IMR-90 (cell line): ENCODE results near the gene ABCC3. TPM values are rescaled to one million over a fixed set of nuclear protein-coding genes. Genes with fewer than 3 reads are reported as not detected.

Experiments
- ATAC-seq: fragments of 200-7000 bp; cut with Tn5 transposase; 2 replicates; pipeline ENCODE4 v1.9.1; 2020; ENCODE audit warnings: low read depth, mild to moderate bottlenecking, moderate library complexity
- BruUV-seq: library from RNA; stranded (reverse); fragments of 400-500 nt; replicated peaks from 2 replicates; lab custom pipeline; 2021; lab: Mats Ljungman, UMichigan
- CTCF ChIA-PET: fragments of 300-600 bp; formaldehyde crosslinking; extraction: SDS; loops from one replicate; lab custom pipeline; 2021; ENCODE audit warnings: antibody characterized with exemption; lab: Yijun Ruan, JAX
- POLR2A ChIA-PET: fragments of 300-600 bp; sonication (Branson Sonifier 250); formaldehyde crosslinking; loops from one replicate; lab custom pipeline; 2022; ENCODE audit warnings: antibody characterized with exemption; ENCODE audit not compliant: unreplicated experiment; lab: Charles Lee
- DNase-seq: peaks from one replicate; pipeline ENCODE4 v3.0.0; 2013
- H2AFZ ChIP-seq: replicated peaks from 2 replicates; pipeline ENCODE3; 2013; ENCODE audit warnings: low read length, mild to moderate bottlenecking; ENCODE audit not compliant: poor library complexity
- H2AK5ac ChIP-seq: 2 replicates; pipeline ENCODE4 v1.6.1; 2013; ENCODE audit warnings: low read depth, low read length, inconsistent platforms
- H2AK9ac ChIP-seq: replicated peaks from 2 replicates; pipeline ENCODE3; 2013; ENCODE audit warnings: mild to moderate bottlenecking, low read depth, low read length, moderate library complexity; ENCODE audit not compliant: poor library complexity
- H2BK120ac ChIP-seq: 2 replicates; pipeline ENCODE4 v1.6.1; 2013; ENCODE audit warnings: low read depth, low read length, inconsistent platforms
- H2BK15ac ChIP-seq: 3 replicates; pipeline ENCODE4 v1.6.1; 2013; ENCODE audit warnings: low read depth, low read length, inconsistent platforms
- H2BK20ac ChIP-seq: 2 replicates; pipeline ENCODE4 v1.6.1; 2013; ENCODE audit warnings: low read depth, mild to moderate bottlenecking, inconsistent platforms, low read length, moderate library complexity
- H2BK5ac ChIP-seq: 2 replicates; pipeline ENCODE4 v1.6.1; 2013; ENCODE audit warnings: mild to moderate bottlenecking, low read depth, low read length, inconsistent platforms; ENCODE audit not compliant: poor library complexity, severe bottlenecking
- H3K14ac ChIP-seq: replicated peaks from 2 replicates; pipeline ENCODE4 v1.6.1; 2013; ENCODE audit warnings: low read depth, low read length, inconsistent platforms
- H3K18ac ChIP-seq: 2 replicates; pipeline ENCODE4 v1.6.1; 2013; ENCODE audit warnings: low read depth, low read length, control low read depth
- H3K23ac ChIP-seq: 2 replicates; pipeline ENCODE4 v1.6.1; 2013; ENCODE audit warnings: low read depth, low read length, inconsistent platforms
- H3K27ac ChIP-seq: 2 replicates; pipeline ENCODE4 v1.5.1; 2013; ENCODE audit warnings: mild to moderate bottlenecking, control low read depth, low read length; ENCODE audit not compliant: insufficient read depth
- H3K27me3 ChIP-seq: 2 replicates; pipeline ENCODE4 v1.6.1; 2013; ENCODE audit warnings: low read length; ENCODE audit not compliant: control insufficient read depth, insufficient read depth
- H3K36me3 ChIP-seq: 2 replicates; pipeline ENCODE4 v1.6.1; 2013; ENCODE audit warnings: low read length, mixed read lengths; ENCODE audit not compliant: control insufficient read depth, insufficient read depth
- H3K4ac ChIP-seq: 2 replicates; pipeline ENCODE4 v1.6.1; 2013; ENCODE audit warnings: low read depth, low read length, inconsistent platforms
- H3K4me1 ChIP-seq: 2 replicates; pipeline ENCODE4 v1.6.1; 2013; ENCODE audit warnings: low read length, mixed read lengths; ENCODE audit not compliant: control insufficient read depth, insufficient read depth
- H3K4me2 ChIP-seq: 2 replicates; pipeline ENCODE4 v1.6.1; 2013; ENCODE audit warnings: low read depth, mild to moderate bottlenecking, control low read depth, low read length, moderate library complexity
- H3K4me3 ChIP-seq: 2 replicates; pipeline ENCODE4 v1.5.1; 2013; ENCODE audit warnings: low read depth, mild to moderate bottlenecking, control low read depth, low read length, moderate library complexity; ENCODE audit not compliant: insufficient read depth
- H3K56ac ChIP-seq: 2 replicates; pipeline ENCODE4 v1.6.1; 2013; ENCODE audit warnings: low read length, inconsistent platforms; ENCODE audit not compliant: insufficient read depth; ENCODE audit errors: extremely low read depth
- H3K79me1 ChIP-seq, 2 experiments: 2 replicates each; pipeline ENCODE4 v1.6.1; 2013; ENCODE audit warnings: low read length in 2 of 2, inconsistent platforms in 1 of 2, low read depth in 1 of 2
- H3K9ac ChIP-seq: 2 replicates; pipeline ENCODE4 v1.6.1; 2013; ENCODE audit warnings: low read depth, low read length, control low read depth
- H3K9me1 ChIP-seq: 2 replicates; pipeline ENCODE4 v1.6.1; 2013; ENCODE audit warnings: low read length, inconsistent platforms; ENCODE audit not compliant: insufficient read depth
- H3K9me3 ChIP-seq: 2 replicates; pipeline ENCODE4 v1.6.1; 2013; ENCODE audit warnings: low read length; ENCODE audit not compliant: control insufficient read depth, insufficient read depth
- H4K20me1 ChIP-seq: 2 replicates; pipeline ENCODE4 v1.6.1; 2013; ENCODE audit warnings: low read length, inconsistent platforms; ENCODE audit not compliant: insufficient read depth
- H4K5ac ChIP-seq: 2 replicates; pipeline ENCODE4 v1.6.1; 2013; ENCODE audit warnings: mild to moderate bottlenecking, low read depth, low read length, control low read depth
- H4K8ac ChIP-seq, 2 experiments: 2 replicates each; pipeline ENCODE4 v1.6.1; 2013; ENCODE audit warnings: low read depth in 2 of 2, low read length in 2 of 2, control low read depth in 1 of 2, inconsistent platforms in 1 of 2
- H4K91ac ChIP-seq: 2 replicates; pipeline ENCODE4 v1.6.1; 2013; ENCODE audit warnings: low read depth, low read length, inconsistent platforms; ENCODE audit not compliant: insufficient read depth
- BHLHE40 ChIP-seq: fragments of 150-350 bp; IDR thresholded peaks from 2 replicates; pipeline ENCODE4 v1.6.1; 2016; ENCODE audit warnings: mild to moderate bottlenecking, low read depth, low read length
- CEBPB ChIP-seq: IDR thresholded peaks from 2 replicates; pipeline ENCODE4 v1.6.1; 2012; ENCODE audit warnings: low read depth, low read length, improper control_type of control experiment
- CHD1 ChIP-seq: IDR thresholded peaks from 2 replicates; pipeline ENCODE4 v1.6.1; 2012; ENCODE audit warnings: low read depth, low read length, improper control_type of control experiment
- ELK1 ChIP-seq: fragments of 150-350 bp; IDR thresholded peaks from 2 replicates; pipeline ENCODE4 v1.6.1; 2016; ENCODE audit warnings: low read depth, mild to moderate bottlenecking, low read length, moderate library complexity, borderline replicate concordance
- FOS ChIP-seq: fragments of 150-350 bp; IDR thresholded peaks from 2 replicates; pipeline ENCODE4 v1.6.1; 2016; ENCODE audit warnings: low read depth, low read length
- MAFK ChIP-seq: IDR thresholded peaks from 2 replicates; pipeline ENCODE4 v1.6.1; 2012; ENCODE audit warnings: low read depth, low read length, improper control_type of control experiment
- MAZ ChIP-seq: IDR thresholded peaks from 2 replicates; pipeline ENCODE4 v1.6.1; 2012; ENCODE audit warnings: low read depth, mild to moderate bottlenecking, low read length, improper control_type of control experiment, moderate library complexity, borderline replicate concordance
- MXI1 ChIP-seq: IDR thresholded peaks from 2 replicates; pipeline ENCODE4 v1.6.1; 2012; ENCODE audit warnings: low read depth, mild to moderate bottlenecking, low read length, moderate library complexity, borderline replicate concordance
- NFE2L2 ChIP-seq: fragments of 150-350 bp; IDR thresholded peaks from 2 replicates; pipeline ENCODE4 v1.6.1; 2016; ENCODE audit warnings: low read depth, mild to moderate bottlenecking, low read length
- POLR2A ChIP-seq: IDR thresholded peaks from 2 replicates; pipeline ENCODE4 v1.6.1; 2012; ENCODE audit warnings: mild to moderate bottlenecking, low read depth, low read length
- RAD21 ChIP-seq: IDR thresholded peaks from 2 replicates; pipeline ENCODE4 v1.6.1; 2012; ENCODE audit warnings: low read length, improper control_type of control experiment
- RCOR1 ChIP-seq: IDR thresholded peaks from 2 replicates; pipeline ENCODE4 v1.6.1; 2012; ENCODE audit warnings: mild to moderate bottlenecking, low read length, improper control_type of control experiment; ENCODE audit not compliant: insufficient replicate concordance
- RFX5 ChIP-seq: IDR thresholded peaks from 2 replicates; pipeline ENCODE4 v1.8.0; 2012; ENCODE audit warnings: low read depth, mild to moderate bottlenecking, low read length, moderate library complexity
- SMC3 ChIP-seq: fragments of 150-350 bp; IDR thresholded peaks from 2 replicates; pipeline ENCODE4 v1.6.1; 2016; ENCODE audit warnings: low read depth, mild to moderate bottlenecking, antibody characterized with exemption, low read length, moderate library complexity
- USF2 ChIP-seq: fragments of 150-350 bp; IDR thresholded peaks from 2 replicates; pipeline ENCODE4 v1.6.1; 2017; ENCODE audit warnings: mild to moderate bottlenecking, antibody characterized with exemption, low read length, low read depth
- WGBS, 2 experiments: methylation state at CpG; one replicate each; pipeline versions ENCODE4 v1.1.5 to v1.1.7; 2013; ENCODE audit warnings: missing lambda C conversion rate in 2 of 2; ENCODE audit not compliant: insufficient read length in 1 of 2; ENCODE audit errors: extremely low coverage in 2 of 2; 5-methylcytosine and 5-hydroxymethylcytosine counted together
- dilution Hi-C: fragments of 300-500 bp; cut with HindIII; formaldehyde crosslinking; loops from one replicate; pipeline ENCODE4 v1.14.3; 2018; ENCODE audit warnings: low sequenced_read_pairs; ENCODE audit not compliant: unreplicated experiment
- in situ Hi-C: fragments of 300-500 bp; cut with MboI; formaldehyde crosslinking; loops from 3 replicates; pipeline ENCODE4 v1.14.3; 2019; ENCODE audit warnings: low sequenced_read_pairs, inconsistent platforms, mixed read lengths
- intact Hi-C: fragments of 100-400 bp; cut with micrococcal nuclease; formaldehyde crosslinking; loops from 2 replicates; pipeline ENCODE4 v1.10.0; 2022
- polyA plus RNA-seq, 3 experiments: library from polyadenylated mRNA; depleted of rRNA; stranded (reverse); fragments of >200 nt; gene quantifications; 2 replicates each; pipeline ENCODE4 v1.2.3, GENCODE V29; 2012; ENCODE audit warnings: low replicate concordance in 1 of 3
- total RNA-seq: library from RNA; depleted of rRNA; stranded (reverse); fragments of >200 nt; gene quantifications from 2 replicates; pipeline ENCODE4 v1.2.3, GENCODE V29; 2012

The ABCC3 gene
- total and polyA plus RNA-seq, 2 of the 4 experiments (the other 2 are of a cell fraction), result 3.2 to 6.6 TPM

GRCh38 chr17:50667259-50668024 lies 32.8 kb downstream of the ABCC3 start:
- Histone ChIP-seq H4K5ac (peak overlapping the region; percentile 69; the same call in 1 of the 2 replicates), H3K9me1 (peaks cover 23% of the 10 kb centered on the region), H3K36me3 (no peaks in the 10 kb centered on the region), H2AK5ac (peak overlapping the region; percentile 98), H2AFZ (peak overlapping the region; percentile 33), H2AK9ac (peak overlapping the region; percentile 77), H3K56ac (no peak overlapping the region), H3K4me1 (peaks cover 21% of the 10 kb centered on the region), H3K14ac (peak overlapping the region; percentile 85), H2BK15ac (peak overlapping the region; percentile 92; the same call in 2 of the 3 replicates), H3K27me3 (no peaks in the 10 kb centered on the region), H3K9me3 (no peaks in the 10 kb centered on the region), H3K4ac (peak overlapping the region; percentile 92), H4K20me1 (no peaks in the 10 kb centered on the region), H3K4me2 (no peak overlapping the region), H2BK20ac (peak overlapping the region; percentile 90), H4K91ac (peak overlapping the region; percentile 80), H3K79me1 (peaks cover 0 to 8% of the 10 kb centered on the region in 2 experiments; a peak in 2 of 4 replicates), H2BK5ac (peak overlapping the region; percentile 66), H3K27ac (no peak overlapping the region; the same call in 1 of the 2 replicates), H4K8ac (peak overlapping the region; percentile 87 to 89; a peak in 3 of 4 replicates), H3K9ac (no peak overlapping the region), H3K18ac (peak overlapping the region; percentile 24; the same call in 1 of the 2 replicates), H3K23ac (peak overlapping the region; percentile 68; the same call in 1 of the 2 replicates), H3K4me3 (no peak overlapping the region), H2BK120ac (peak overlapping the region; percentile 89)
- in situ Hi-C loops, result no loop called here
- intact Hi-C loops, result no loop called here
- BruUV-seq, result no TSS peak
- WGBS, 2 experiments, result 86% methylated on average over 1 of the region's 14 CpGs; no CpG with 5 or more reads in 1 of the 2 experiments
- ATAC-seq (no peak), DNase-seq (no peak)
- ChIA-PET CTCF (no interaction called here), POLR2A (no interaction called here)
- dilution Hi-C loops, result no loop called here
- no peak for TF ChIP-seq CHD1
- no peak for TF ChIP-seq USF2
- no peak for TF ChIP-seq MAZ
- no peak for TF ChIP-seq FOS
- no peak for TF ChIP-seq MXI1
- no peak for TF ChIP-seq MAFK
- TF ChIP-seq SMC3, result no peak
- TF ChIP-seq RFX5, result no peak
- no peak for TF ChIP-seq BHLHE40
- TF ChIP-seq RAD21, result no peak
- TF ChIP-seq NFE2L2, result no peak
- no peak for TF ChIP-seq POLR2A
- no peak for TF ChIP-seq ELK1
- TF ChIP-seq CEBPB, result no peak
- no peak for TF ChIP-seq RCOR1
